HG03558 (cell line): Measurements from ENCODE around the gene ATXN7L3.

Source experiments
- ATAC-seq: cut with Tn5 transposase; IDR thresholded peaks from one replicate; pipeline ENCODE4 v1.9.1; 2021; ENCODE audit warnings: moderate number of reproducible peaks; ENCODE audit not compliant: unreplicated experiment; ENCODE audit errors: extremely low read depth

Gene ATXN7L3

DNA sequence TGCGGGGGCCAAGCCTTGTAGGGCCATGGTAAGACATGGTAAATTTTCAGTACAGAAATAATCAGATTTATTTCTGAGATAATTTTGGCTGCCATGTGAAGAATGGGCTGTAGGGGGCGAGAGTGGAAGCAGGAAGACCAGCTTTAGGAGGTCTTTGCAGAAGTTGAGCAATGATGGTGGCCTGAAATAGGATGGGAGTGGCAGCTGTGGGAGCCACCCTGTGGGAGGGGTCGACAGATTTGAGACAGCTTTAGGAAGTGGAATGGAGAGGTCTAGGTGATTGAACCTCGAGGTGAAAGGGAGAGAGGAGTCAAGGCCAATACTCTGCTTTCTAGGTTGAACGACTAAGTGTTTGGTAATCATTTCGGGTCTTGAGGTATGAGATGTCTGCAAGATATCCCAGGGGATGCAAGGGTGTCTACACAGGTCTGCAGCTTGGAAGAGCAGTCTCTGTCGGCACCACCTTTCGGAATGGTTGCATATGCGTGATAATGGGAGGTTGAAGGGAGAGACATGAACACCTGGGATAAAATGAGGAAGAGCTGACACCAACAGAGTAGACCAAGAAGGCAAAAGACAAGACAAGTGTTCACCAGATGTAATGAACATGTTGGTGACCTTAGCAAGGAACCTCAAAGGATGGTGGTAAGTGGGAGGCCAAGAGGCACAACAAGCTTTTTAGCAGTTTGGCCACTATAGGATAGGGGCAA lies 4.2 kb upstream of the ATXN7L3 start:
- ATAC-seq, result no peak

DNA sequence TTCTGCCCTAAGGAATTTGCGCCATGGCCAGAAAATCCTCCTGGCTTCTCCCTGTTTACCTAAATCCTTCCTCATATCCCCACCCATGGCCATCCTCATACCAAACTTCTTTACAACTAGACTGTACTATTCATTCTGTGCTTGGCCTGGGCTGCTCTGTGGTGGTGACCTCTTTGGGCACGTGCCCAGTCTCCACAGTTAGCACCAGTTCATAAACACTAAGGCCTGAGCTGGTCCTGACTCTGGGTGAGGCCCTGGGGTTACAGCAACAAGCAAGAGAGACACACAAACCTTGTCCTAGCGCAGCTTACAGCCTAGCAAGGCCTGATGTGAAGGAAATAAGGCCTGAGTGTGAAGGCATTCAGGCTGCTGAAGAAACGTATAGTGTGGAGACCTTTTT lies 3.1 kb upstream of the ATXN7L3 start:
- ATAC-seq, result no peak

DNA sequence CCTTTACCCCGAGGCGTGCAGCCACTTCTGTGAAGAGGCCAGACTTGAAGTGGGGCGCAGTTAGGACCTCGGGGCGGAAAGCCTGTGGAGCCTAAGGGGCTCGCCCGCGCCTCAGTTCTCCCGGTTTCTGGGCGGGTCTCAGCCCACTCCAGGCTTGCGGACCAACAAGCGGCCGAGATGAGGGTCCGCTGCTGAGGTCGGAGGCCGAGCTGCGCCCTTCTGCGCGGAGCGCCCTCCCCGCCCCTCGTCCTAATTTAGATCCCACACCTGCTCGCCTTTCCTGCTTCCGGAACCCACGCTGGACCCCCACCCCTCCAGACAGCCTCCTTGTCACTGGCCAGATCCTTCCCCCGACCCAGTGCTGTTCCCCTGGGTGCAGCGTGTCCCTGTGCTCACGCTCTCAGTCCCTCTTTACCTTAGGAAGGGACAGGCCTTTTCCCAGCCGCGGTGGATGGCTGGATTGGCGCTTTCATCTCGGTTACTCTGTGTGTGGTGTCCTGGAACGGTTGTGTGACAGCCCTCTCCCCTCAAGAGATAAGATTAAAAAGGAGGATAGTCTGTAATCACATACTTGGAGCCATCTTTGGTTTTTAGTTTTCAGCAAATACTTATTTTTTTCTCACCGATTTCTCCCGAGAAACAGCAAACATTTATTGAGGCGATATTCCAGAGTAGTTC lies 933 bp upstream of the ATXN7L3 start:
- no peak for ATAC-seq

DNA sequence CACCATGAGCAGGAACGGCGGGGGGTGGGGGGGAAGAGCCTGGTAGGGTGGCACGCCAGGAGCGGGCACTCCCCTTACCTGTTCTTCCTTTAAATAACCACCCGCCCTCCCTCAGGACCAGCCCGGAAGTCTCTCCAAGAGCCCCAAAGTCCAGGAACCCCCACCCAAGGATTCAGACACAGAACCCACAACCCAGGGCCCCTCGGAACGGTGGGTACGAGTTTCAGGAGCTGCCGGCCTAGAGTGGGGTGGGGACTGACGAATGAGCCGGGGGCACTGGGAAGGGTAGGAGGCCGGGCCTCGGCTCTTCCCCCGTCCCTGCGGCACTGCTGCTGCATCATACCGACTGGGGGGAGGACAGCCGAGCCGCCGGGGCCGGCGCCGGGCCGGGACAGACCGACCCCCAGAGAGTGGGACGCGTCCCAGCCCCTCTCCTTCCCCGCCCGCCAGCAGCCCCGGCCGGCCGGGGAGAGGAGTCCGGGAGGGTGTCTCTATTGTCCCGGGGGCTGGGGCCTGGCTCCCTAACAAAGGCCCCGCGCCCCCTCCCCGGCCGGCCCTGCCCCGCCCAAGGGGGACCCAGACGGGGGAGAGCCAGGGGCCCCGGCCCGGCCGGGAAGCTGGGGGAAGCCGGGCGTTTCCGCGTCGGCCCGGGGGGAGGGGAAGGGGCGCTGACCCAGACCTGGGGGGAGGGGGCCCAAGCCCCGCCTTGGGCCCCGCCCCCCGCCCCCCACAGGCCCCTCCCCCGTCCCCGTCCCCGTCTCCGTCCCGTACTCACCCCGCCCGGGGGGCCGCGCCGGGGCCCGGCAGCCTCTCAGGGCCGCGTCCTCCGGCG lies 747 bp downstream of the ATXN7L3 start:
- ATAC-seq, result no peak

DNA sequence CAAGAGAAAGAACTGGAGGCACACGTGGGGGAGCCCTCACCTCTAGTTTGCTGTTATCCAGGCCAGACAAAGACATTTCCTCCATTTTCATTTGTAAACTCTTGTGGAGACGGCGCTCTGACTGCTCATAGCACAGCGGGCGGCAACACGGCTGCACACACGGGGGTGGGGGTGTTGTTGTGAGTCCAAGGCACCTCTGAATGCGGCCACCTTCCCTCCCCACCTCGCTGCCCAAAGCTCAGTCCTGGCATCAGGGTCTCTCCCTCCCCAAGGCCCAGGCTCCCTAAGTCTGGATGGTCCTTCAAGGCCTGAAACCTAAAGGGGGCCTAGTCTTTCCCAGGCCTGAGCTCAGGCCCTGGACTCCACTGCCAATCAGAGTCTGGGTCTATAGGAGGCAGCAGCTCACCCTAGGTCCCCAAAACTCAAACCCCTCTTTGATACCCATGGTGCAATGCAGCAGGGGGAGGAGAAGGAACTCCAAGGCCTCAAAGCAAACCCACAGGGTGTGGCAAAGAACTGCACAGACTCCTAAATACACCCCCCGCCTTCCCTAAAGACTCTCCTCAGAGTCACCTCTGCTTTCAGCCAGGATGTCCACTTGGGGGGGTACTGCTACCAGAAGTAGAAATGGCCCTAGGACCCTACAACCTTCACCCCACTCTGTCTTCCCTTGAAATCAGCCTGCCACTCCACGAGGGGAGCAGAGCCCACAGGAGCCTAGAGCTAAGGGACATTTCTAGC lies 1.5 kb downstream of the ATXN7L3 start:
- no peak for ATAC-seq

DNA sequence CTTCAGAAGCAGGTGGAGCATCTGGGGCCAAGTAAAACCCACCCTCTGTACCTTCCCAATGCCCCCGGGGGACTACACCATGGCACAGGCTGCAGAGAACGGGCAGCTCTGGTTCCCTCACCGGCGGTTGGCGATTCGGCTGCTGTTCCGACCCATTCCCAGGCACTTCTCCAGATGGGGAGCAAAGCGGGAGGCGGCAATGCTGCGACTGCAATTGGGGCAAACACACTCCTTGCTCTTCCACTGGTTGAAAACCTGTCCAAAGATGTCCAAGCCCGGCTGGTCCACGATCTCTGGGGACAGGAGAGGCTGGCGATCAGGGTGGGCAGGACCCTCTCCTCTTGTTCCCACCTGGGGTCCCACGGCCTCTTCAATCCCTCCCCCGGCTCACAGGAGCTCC lies 2.6 kb downstream of the ATXN7L3 start:
- no peak for ATAC-seq

DNA sequence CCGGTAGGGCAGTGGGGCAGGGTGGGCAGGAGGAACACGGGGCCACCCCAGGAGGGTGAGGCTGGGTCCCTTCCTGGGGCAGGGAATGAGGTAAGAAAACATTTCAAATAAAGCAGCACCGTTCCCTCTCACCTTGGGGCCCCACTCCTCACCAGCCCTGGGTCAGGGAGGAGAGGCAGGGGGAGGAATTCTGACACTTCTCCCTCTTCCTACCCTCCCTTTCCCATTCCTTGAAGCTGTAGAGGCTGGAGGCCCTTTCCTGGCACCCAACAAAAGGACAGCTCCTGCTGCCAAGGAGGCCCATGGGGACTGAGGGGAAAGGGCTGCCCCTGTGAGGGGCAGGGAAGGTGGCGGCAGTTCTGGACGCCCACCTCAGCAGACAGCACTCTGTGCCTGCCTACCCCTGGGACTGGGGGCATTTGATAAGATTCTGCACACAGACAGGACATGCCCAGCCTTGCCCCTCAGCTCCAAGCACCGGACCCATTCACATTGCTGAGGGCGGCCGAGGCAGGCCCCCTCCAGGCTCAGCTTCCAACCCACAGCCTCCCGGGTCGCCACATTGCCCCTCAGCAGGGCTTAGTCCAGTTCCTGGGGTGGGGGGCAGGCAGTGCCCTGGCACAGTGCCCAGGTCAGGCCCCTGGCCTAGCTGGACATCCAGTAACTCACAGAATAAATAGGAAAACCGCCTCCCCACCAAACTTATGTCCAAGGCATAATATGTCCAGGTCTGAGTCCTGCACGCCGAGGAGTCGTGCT lies 6.2 kb downstream of the ATXN7L3 start:
- no peak for ATAC-seq

DNA sequence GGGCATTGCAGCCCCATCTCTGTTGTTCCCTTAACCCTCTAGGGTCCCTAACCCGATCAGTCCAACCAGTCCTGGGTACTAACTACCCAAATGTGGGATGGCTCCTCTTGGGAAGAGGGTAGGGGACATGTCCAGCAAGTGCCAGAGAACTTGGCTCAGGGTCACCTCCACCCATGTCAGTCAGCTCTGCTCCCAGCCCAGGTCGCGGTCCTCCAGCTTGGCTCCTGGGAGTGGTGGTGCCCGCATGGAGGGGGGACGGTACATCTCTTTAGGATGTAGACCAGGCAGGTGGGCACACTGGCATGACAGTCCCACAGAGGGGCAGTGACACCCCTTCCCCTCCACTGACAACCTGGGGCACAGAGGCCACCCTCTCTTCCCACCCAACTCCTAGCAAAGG lies 6.9 kb downstream of the ATXN7L3 start:
- ATAC-seq, result no peak

DNA sequence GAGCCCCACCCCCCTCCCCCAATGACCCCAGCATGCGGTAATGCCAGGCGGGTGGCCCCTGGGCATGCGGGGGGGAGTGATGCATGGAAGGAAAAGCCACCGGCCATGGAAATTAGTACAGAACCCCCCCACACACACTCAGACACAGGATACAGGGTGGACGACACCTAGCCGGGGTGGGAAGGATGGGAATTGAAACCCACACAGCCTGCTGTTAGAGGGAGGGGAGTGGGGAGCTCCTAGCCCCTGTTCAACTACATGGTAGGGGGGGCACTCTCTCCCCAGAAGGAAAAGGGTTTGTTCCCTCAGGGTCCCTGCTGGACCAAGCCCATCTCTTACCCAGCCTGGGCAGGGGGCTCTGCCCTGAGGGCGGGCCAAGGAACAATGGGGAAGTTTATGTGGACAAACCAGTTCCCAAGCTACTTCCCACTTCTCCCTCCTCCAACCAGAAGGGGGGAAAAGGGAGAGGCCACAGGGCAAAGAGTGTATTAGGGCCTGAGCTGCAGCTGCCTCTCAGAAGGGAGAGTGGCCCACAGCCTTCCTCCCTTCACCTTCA lies 7.7 kb downstream of the ATXN7L3 start:
- ATAC-seq, result no peak

DNA sequence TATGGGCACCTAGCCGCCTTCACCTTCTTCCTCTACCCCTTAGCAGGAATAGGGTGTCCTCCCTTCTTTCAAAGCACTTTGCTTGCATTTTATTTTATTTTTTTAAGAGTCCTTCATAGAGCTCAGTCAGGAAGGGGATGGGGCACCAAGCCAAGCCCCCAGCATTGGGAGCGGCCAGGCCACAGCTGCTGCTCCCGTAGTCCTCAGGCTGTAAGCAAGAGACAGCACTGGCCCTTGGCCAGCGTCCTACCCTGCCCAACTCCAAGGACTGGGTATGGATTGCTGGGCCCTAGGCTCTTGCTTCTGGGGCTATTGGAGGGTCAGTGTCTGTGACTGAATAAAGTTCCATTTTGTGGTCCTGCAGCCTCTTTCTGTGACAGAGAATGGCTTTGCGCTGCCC lies 8.3 kb downstream of the ATXN7L3 start:
- ATAC-seq, result no peak

DNA sequence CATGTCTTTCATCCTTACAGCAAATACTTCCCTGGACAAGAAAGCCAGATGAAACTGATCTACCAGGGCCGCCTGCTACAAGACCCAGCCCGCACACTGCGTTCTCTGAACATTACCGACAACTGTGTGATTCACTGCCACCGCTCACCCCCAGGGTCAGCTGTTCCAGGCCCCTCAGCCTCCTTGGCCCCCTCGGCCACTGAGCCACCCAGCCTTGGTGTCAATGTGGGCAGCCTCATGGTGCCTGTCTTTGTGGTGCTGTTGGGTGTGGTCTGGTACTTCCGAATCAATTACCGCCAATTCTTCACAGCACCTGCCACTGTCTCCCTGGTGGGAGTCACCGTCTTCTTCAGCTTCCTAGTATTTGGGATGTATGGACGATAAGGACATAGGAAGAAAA lies 9.2 kb downstream of the ATXN7L3 start:
- no peak for ATAC-seq

DNA sequence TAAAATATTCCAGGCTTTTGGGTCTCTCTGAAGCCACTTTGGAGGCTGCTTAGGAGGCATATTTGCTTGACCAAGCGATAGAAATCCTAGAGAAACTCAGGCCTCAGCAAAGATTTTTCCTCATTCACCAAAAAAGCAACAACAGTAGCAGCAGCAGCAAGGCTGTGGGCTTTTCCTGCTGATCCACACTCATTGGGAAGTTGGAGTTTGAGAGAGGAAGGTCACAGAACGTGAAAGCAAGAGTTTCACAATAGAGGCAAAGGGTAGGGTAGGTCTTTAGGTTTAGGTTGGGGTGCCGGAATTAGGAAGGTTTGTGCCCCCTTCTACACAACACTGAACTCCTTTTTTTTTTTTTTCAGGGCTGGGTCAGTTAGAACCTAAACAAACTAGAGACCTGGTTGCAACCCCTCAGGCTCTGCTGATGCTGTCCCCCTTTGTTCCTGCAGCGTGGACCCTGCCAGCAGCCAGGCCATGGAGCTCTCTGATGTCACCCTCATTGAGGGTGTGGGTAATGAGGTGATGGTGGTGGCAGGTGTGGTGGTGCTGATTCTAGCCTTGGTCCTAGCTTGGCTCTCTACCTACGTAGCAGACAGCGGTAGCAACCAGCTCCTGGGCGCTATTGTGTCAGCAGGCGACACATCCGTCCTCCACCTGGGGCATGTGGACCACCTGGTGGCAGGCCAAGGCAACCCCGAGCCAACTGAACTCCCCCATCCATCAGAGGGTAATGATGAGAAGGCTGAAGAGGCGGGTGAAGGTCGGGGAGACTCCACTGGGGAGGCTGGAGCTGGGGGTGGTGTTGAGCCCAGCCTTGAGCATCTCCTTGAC lies 10.9 kb downstream of the ATXN7L3 start:
- ATAC-seq, result no peak

DNA sequence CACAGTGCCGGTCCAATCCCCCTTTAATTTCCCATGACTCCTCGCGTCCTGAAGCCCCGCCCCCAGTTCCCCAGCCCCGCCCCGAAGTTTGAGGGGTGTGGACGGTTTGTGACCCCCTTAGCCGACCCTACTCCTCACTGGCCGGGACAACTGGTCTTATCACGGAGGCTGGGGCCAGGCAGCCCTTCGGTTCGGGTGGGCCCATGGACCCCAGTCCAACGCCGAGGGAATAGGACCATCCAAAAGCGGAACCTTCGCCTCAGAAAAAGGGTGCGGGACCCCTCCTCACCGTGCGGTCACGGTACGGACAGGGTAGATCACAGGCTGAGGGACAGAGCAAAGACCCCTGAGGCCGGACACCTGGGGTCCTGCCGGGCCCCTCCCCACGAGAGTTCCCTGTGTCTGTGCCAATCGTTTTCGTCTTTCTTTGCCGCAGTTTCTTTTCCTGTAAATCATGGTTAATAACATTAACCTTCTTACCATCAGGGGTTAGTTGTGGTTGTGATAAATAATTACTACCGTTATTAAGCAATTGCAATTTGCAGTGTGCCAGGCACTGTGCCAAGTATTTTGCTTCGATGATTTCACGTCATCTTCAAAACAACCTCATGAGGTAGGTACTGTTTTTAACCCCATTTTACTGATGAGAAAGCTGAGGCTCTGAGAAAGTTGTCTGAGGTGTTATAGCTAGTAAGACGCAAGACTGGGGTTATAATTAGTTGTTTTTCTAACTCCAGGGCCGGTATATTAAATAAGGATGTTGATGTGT lies 12.4 kb downstream of the ATXN7L3 start:
- ATAC-seq, result no peak

DNA sequence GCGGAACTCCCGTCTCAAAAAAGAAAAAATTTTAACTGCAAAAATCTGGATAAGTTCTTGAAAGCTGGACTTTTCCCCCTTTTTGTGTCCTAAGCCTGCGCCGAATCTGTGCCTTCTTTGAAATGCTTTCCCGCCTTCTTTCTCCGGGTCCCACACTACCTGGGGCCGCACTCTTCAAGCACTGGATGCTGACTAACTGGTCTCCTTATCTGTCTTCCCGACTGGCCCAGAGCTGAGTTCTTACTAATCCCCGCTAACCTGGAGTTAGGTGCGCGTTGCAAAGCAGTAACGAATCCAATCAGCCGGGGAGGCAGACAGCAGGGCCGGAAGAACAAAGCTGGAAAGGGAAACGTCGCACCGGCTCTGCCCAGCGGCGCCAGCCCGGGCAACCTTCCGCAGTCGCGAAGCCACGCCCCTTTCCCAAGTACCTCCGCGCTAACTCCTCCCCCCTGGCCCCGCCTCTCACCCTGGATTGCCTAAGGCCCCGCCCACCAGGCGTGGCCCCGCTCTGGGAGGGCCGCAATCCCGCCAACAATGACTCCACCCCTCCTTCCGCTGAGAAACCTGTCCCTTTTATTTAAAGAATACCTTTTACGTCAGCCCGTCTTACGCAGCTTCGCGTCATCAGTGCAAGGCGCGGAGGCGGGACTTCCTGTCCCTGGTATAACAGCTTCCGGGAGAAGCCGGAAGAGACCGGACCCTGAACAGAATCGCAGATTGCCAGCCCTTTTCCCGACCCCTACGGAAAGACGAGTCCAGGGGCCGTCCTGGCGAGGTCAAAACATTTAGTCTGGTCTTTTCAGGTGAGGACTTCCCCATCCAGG lies 13.2 kb downstream of the ATXN7L3 start, which contains the start of gene TMUB2:
Gene TMUB2 (plus strand): TSS at position 666 of the 824 bp plus-strand sequence. CDS start 737 bp downstream, outside the sequence.
- ATAC-seq, result peak; percentile 76

DNA sequence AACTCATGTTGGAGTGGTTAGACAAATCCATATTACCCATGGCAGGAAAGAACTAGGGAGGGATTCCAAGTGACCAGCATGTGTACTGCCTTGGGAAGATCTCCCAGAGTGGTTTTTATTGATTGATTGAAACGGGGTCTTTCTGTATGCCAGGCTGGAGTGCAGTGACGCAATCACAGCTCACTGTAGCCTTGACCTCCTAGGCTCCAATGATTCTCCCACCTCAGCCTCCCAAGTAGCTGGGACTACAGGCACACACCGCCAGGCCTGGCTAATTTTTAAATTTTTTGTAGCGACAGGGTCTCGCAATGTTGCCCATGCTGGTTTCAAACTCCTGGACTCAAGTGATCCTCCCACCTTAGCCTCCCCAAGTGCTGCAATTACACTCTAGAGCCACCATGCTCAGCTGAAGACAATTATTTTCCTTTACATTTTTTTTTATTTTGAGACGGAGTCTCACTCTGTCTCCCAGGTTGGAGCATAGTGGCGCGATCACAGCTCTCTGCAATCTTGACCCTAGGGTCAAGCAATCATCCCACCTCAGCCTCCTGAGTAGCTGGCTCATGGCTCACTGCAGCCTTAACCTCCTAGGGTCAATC lies 15.4 kb downstream of the ATXN7L3 start:
- no peak for ATAC-seq

DNA sequence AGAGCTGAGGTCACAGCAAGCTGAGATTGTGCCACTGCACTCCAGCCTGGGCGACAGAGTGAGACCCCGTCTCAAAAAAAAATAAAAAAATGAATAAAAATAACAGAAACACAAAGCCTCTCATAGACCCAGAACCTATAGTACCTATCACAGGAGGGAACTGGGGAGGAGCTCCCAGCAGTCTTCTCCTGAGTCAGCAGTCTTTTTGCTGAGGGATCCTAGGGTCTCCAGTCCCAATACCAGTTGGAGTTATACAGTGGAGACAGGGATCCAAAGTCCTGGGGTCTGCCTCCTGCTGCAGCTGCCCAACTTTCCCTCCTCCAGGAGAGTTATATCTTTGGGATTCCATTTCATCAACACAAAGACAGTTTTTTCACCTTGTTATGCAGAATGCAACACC lies 16.7 kb downstream of the ATXN7L3 start:
- no peak for ATAC-seq

DNA sequence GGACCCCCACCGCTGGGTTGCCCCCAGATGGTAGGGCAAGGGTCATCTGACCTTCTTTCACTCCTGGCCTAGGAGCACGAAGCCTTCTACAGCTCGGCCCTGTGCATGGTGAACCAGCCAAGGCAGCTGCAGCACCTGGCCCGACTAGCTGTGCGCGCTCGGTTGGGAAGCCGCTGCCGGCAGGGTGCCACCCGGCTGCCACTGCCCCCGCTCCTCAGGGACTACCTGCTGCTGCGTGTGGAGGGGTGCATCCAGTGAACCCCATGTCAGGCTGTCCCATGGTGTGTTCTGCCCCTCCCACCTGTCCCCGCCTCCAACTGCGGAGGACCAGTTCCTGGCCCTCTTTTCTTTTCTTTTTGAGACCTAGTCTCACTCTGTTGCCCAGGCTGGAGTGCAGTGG lies 21.6 kb downstream of the ATXN7L3 start:
- ATAC-seq, result no peak
